ENCODE data around the gene GPX2.

Gene GPX2

GRCh38 chr14:64912261-64912660, 30.3 kb downstream of the GPX2 start:
- DNase-seq: peak; percentile 10

- DNase-seq: no peak
These were observed 31.6 kb downstream of the GPX2 start for GRCh38 chr14:64910847-64911495.

DNA sequence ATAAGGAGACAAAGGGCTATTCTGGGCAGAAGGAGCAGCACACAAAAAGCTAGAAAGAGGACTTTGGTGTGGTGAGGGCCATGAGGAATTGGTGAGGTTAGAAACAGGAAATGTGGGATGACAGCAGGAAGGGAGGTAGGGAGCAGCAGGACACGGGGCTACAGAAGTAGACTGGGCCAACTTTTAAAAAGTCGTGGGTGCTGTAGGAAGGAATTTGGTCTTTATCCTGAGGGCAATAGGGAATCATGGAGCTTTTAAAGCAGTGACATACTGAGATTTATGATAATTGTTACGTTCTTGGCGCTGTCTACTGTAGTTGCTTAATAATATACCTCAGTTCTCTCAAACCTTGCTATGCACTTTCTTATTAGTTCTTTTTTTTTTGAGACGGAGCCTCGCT, 36.5 kb downstream of the GPX2 start:
- no peak for DNase-seq

GRCh38 chr14:64899958-64900357, 42.6 kb downstream of the GPX2 start:
- no peak for DNase-seq

GRCh38 chr14:64891839-64892375, 50.6 kb downstream of the GPX2 start:
- DNase-seq: peak; percentile 72

- no peak for DNase-seq
These were observed 51.2 kb downstream of the GPX2 start for GRCh38 chr14:64891173-64891838.

- DNase-seq: no peak
These were observed 53.2 kb downstream of the GPX2 start for GRCh38 chr14:64889352-64889751.
